Measurements from ENCODE around the gene MTMR10. TPM values are rescaled to one million over a fixed set of nuclear protein-coding genes. Genes with fewer than 3 reads are reported as not detected.

The MTMR10 gene, protein sequence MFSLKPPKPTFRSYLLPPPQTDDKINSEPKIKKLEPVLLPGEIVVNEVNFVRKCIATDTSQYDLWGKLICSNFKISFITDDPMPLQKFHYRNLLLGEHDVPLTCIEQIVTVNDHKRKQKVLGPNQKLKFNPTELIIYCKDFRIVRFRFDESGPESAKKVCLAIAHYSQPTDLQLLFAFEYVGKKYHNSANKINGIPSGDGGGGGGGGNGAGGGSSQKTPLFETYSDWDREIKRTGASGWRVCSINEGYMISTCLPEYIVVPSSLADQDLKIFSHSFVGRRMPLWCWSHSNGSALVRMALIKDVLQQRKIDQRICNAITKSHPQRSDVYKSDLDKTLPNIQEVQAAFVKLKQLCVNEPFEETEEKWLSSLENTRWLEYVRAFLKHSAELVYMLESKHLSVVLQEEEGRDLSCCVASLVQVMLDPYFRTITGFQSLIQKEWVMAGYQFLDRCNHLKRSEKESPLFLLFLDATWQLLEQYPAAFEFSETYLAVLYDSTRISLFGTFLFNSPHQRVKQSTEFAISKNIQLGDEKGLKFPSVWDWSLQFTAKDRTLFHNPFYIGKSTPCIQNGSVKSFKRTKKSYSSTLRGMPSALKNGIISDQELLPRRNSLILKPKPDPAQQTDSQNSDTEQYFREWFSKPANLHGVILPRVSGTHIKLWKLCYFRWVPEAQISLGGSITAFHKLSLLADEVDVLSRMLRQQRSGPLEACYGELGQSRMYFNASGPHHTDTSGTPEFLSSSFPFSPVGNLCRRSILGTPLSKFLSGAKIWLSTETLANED
- total RNA-seq = 8.6 and 11.6 TPM in 2 replicates

DNA sequence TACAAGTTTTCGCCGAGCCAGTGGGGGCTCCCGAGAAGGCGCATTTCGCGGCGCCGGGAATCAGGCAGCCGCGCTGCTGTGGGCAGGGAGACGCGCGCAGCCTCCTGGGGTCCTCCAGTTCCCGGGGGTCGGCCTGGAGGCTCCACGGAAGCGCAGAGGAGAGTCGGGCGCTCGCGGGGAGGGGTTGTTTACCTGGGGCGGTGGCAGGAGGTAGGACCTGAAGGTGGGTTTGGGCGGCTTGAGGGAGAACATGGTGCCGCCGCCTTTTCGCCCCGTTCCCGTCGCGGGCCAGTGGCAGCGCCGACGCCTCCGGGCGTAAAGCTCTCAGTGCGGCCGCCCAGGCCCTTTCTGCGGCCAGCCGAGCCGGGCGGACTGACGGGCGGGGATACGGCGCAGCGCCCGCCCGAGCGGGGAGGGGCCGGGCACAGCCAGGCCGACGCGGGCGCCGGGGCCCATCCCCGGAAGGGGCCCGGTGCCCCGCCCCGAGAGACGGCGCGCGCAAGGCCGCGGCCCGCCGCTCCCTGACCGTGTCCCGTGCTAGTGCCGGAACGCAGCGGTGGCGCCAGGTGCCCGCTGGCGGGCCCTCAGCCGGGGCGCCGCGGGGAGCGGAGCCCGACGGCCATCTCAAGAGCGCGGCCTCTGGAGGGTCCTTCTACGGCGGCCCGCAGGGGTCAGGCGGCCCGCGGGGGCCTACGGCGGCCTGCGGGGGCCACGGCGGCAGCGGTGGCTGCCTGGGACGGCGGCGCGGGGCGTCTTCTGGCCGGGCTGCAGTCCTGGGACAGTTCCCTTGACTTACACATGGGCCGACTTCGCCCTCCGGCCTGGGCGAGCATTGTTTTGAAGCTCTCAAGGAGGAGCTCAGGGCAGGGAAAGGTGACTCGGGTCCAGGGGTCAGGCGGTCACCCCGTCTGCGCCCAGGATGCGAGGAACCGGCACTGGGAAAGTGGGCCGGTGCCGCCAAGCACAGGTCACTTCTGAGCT is at the start of gene MTMR10:
Gene MTMR10 (minus strand): TSS at position 374 of the 981 bp plus-strand sequence. CDS start 122 bp downstream, at position 252.

DNA sequence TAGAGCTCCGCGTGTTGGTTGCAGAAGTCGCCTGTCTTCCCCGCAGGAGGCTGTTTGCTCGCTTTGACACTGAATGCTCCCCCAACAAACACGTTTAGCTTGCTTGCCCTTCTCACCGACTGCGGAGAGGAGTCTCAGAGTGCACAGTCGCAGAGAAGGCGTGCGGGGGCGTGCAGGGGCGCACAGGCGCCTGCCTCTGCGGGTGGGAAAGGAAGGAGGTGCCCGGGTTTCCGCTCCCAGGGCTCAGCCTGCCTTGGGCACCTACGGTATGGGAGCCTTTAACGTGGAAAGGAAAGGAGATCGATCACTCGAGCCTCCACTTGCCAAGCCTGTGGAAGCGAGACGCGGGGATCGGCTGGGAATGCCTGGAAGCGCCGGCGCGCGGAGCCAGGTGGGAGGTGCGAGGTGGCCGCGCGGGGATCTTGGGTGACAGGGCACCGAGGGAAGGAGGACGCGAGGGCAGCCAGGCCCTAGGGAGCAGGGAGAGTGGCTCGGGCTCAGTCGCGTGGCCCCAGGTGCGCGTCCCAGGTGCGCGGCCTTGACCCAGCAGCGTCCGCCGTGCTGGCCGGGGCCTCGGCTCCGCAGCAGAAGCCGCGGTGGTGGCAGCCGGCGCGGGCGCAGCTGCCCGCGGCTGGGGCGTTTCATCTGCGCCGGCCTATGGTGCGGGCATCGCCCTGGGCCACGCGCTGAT is 87.8 kb downstream of the MTMR10 start, which contains the start of gene FAN1:
Gene FAN1 (plus strand): TSS at position 419 of the 691 bp plus-strand sequence. CDS start 749 bp downstream, outside the sequence.

Other genes starting within 250 kb of the MTMR10 start
- gene FAN1, start 87.7 kb downstream of the MTMR10 start, total RNA-seq = 9.9 and 13.4 TPM in 2 replicates
- not detected in 2 replicates for gene TRPM1, start 110.1 kb upstream of the MTMR10 start, total RNA-seq